ENCODE data around the gene FBLN7. TPM values are rescaled to one million over a fixed set of nuclear protein-coding genes. Genes with fewer than 3 reads are reported as not detected.
A peak's percentile ranks its signal among the peaks of the same experiment; 100 is the strongest.

The FBLN7 gene
- total RNA-seq, 3 donors from 2014 or later (not counting 1 experiment from before 2014, with no cell fraction given): 0.25 to 0.48 TPM; not detected in 1

- no peak for ATAC-seq
- intact Hi-C loops (cut with micrococcal nuclease): no loop called here
- Histone ChIP-seq H3K9me3 (ENCODE audit: control insufficient read depth, insufficient read depth, low read length) (no peaks in the 10 kb centered on the region), H3K36me3 (ENCODE audit: control insufficient read depth, insufficient read depth, low read length) (no peaks in the 10 kb centered on the region), H3K27me3 (ENCODE audit: control insufficient read depth, insufficient read depth, low read length) (peaks cover 3% of the 10 kb centered on the region), H3K27ac (ENCODE audit: low read length) (no peak overlapping the region), H3K4me1 (ENCODE audit: control insufficient read depth, insufficient read depth, low read length) (peaks cover 15% of the 10 kb centered on the region), H3K4me3 (ENCODE audit: low read length) (no peak overlapping the region)
- WGBS (ENCODE audit: insufficient coverage): 75% methylated on average over 7 of the region's 8 CpGs
- no peak for TF ChIP-seq CTCF (IDR thresholded peaks at IDR 0.05)
- no peak overlapping the region for H3K4me3 Mint-ChIP-seq
- H3K4me1 Mint-ChIP-seq: peaks cover 12 to 15% of the 10 kb centered on the region in 2 donors
- no peaks in the 10 kb centered on the region for H3K36me3 Mint-ChIP-seq
- no peak overlapping the region for H3K27ac Mint-ChIP-seq
- no peaks in the 10 kb centered on the region for H3K9me3 Mint-ChIP-seq
- peaks cover 28 to 36% of the 10 kb centered on the region in 2 donors for H3K27me3 Mint-ChIP-seq (ENCODE audit: low read depth in 2 of 2)
- DNase-seq: peak in 1 of 2 donors; percentile 30
Observed at GRCh38 chr2:112183327-112184025, 45.3 kb downstream of the FBLN7 start.

DNA sequence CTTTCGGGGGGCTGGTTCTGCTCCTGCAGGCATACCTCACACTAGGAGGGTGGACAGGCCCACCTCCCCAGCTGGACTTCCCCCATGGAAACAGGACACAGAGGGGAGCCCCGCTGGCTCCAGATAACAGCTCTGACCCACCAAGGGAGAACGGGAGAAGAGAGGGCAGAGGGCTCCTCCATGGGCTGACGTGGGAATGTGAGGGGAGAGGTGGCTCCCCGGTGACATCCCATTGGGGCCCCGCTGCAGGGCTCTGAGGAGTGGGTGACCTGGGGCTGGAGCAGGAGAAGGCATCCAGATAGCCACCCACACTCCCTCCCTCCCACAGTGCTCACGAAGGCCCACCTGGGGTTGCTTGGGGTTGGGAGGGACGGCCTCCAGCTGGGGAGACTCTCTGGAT, 45.9 kb downstream of the FBLN7 start:
- peaks cover 15% of the 10 kb centered on the region for H3K4me1 ChIP-seq (ENCODE audit: control insufficient read depth, insufficient read depth, low read length)
- H3K27me3 Mint-ChIP-seq (ENCODE audit: low read depth in 2 of 2): peaks cover 22 to 30% of the 10 kb centered on the region in 2 donors
- 97% methylated on average over 6 of the region's 8 CpGs for WGBS (ENCODE audit: insufficient coverage)
- H3K27me3 ChIP-seq (ENCODE audit: control insufficient read depth, insufficient read depth, low read length): peaks cover 3% of the 10 kb centered on the region
- TF ChIP-seq CTCF (IDR thresholded peaks at IDR 0.05): no peak
- H3K36me3 Mint-ChIP-seq: no peaks in the 10 kb centered on the region
- no peaks in the 10 kb centered on the region for H3K9me3 Mint-ChIP-seq
- H3K9me3 ChIP-seq (ENCODE audit: control insufficient read depth, insufficient read depth, low read length): no peaks in the 10 kb centered on the region
- intact Hi-C loops (cut with micrococcal nuclease): no loop called here
- H3K4me3 ChIP-seq (ENCODE audit: low read length): no peak overlapping the region
- ATAC-seq (no peak), DNase-seq (no peak)
- no peak overlapping the region for H3K4me3 Mint-ChIP-seq
- H3K36me3 ChIP-seq (ENCODE audit: control insufficient read depth, insufficient read depth, low read length): no peaks in the 10 kb centered on the region
- H3K27ac Mint-ChIP-seq: no peak overlapping the region
- H3K27ac ChIP-seq (ENCODE audit: low read length): no peak overlapping the region
- H3K4me1 Mint-ChIP-seq: peaks cover 15 to 19% of the 10 kb centered on the region in 2 donors

- Histone ChIP-seq H3K27ac (ENCODE audit: low read length) (no peak overlapping the region), H3K27me3 (ENCODE audit: control insufficient read depth, insufficient read depth, low read length) (peaks cover 3% of the 10 kb centered on the region), H3K36me3 (ENCODE audit: control insufficient read depth, insufficient read depth, low read length) (no peaks in the 10 kb centered on the region), H3K9me3 (ENCODE audit: control insufficient read depth, insufficient read depth, low read length) (no peaks in the 10 kb centered on the region), H3K4me1 (ENCODE audit: control insufficient read depth, insufficient read depth, low read length) (peaks cover 15% of the 10 kb centered on the region), H3K4me3 (ENCODE audit: low read length) (no peak overlapping the region)
- DNase-seq: no peak
- Mint-ChIP-seq H3K9me3 (no peaks in the 10 kb centered on the region), H3K4me3 (no peak overlapping the region), H3K27ac (no peak overlapping the region), H3K4me1 (peaks cover 15 to 19% of the 10 kb centered on the region in 2 donors), H3K36me3 (no peaks in the 10 kb centered on the region), H3K27me3 (ENCODE audit: low read depth in 2 of 2) (peaks cover 12 to 20% of the 10 kb centered on the region in 2 donors)
- no peak for TF ChIP-seq CTCF (IDR thresholded peaks at IDR 0.05)
- intact Hi-C loops (cut with micrococcal nuclease): no loop called here
- no peak for ATAC-seq
- WGBS (ENCODE audit: insufficient coverage): 95% methylated on average over 7 of the region's 9 CpGs
Observed at GRCh38 chr2:112185131-112185530, 46.9 kb downstream of the FBLN7 start.
